ENCODE results near the gene EVI2A.

DNA sequence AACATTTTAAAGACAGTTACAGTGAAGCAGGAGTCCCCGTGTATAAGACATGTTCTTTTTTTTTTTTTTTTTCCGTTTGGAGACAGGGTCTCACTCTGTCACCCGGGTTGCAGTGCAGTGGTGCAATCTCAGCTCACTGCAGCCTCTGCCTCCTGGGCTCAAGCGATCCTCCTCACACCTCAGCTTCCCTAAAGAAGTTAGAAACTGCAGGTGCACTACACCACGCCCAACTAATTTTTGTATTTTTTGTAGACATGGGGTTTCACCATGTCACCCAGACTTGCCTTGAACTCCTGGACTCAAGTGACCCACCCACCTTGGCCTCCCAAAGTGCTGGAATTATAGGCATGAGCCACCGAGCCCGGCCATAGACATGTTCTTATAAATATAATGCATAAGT, 10.5 kb downstream of the EVI2A start:
- no peak for TF ChIP-seq CTCF (IDR thresholded peaks at IDR 0.05 in 2 of 3, conservative IDR thresholded peaks at IDR 0.05 in 1 of 3; ENCODE audit: control insufficient read depth in 2 of 3, extremely low read depth in 1 of 3, insufficient read depth in 1 of 3, low read depth in 3 of 3, low read length in 3 of 3)
- TF ChIP-seq ZNF217 (IDR thresholded peaks at IDR 0.05), result no peak
- no peak for TF ChIP-seq RAD21 (IDR thresholded peaks at IDR 0.05; ENCODE audit: insufficient read depth, low read depth, low read length)
- TF ChIP-seq MAX (IDR thresholded peaks at IDR 0.05; ENCODE audit: low read depth, low read length), result no peak
- no peak for TF ChIP-seq ZBTB40 (IDR thresholded peaks at IDR 0.05; ENCODE audit: borderline replicate concordance)
- TF ChIP-seq ELK1 (IDR thresholded peaks at IDR 0.05; ENCODE audit: low read depth, low read length), result no peak
- no peak for TF ChIP-seq RFX5 (IDR thresholded peaks at IDR 0.05; ENCODE audit: low read depth, low read length)
- no peak for TF ChIP-seq ATF2 (IDR thresholded peaks at IDR 0.05; ENCODE audit: low read length)
- TF ChIP-seq HDGF (IDR thresholded peaks at IDR 0.05), result no peak

Measured in GM12878 (cell line).